ENCODE data around the gene CYP39A1.

CYP39A1 gene, protein sequence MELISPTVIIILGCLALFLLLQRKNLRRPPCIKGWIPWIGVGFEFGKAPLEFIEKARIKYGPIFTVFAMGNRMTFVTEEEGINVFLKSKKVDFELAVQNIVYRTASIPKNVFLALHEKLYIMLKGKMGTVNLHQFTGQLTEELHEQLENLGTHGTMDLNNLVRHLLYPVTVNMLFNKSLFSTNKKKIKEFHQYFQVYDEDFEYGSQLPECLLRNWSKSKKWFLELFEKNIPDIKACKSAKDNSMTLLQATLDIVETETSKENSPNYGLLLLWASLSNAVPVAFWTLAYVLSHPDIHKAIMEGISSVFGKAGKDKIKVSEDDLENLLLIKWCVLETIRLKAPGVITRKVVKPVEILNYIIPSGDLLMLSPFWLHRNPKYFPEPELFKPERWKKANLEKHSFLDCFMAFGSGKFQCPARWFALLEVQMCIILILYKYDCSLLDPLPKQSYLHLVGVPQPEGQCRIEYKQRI

GRCh38 chr6:46652603-46653438 is at the start of gene CYP39A1, which contains the start of gene SLC25A27:
Gene CYP39A1 (minus strand): TSS chr6:46652818. CDS start chr6:46652582, 236 bp downstream.
Gene SLC25A27 (plus strand): TSS chr6:46652975. CDS start chr6:46653193, 218 bp downstream.
- peak; percentile 81 for DNase-seq

GRCh38 chr6:46699970-46700369 is 47.4 kb upstream of the CYP39A1 start:
- no peak for DNase-seq

- no peak for DNase-seq
Observed at GRCh38 chr6:46690911-46691451, 38.4 kb upstream of the CYP39A1 start.

DNA sequence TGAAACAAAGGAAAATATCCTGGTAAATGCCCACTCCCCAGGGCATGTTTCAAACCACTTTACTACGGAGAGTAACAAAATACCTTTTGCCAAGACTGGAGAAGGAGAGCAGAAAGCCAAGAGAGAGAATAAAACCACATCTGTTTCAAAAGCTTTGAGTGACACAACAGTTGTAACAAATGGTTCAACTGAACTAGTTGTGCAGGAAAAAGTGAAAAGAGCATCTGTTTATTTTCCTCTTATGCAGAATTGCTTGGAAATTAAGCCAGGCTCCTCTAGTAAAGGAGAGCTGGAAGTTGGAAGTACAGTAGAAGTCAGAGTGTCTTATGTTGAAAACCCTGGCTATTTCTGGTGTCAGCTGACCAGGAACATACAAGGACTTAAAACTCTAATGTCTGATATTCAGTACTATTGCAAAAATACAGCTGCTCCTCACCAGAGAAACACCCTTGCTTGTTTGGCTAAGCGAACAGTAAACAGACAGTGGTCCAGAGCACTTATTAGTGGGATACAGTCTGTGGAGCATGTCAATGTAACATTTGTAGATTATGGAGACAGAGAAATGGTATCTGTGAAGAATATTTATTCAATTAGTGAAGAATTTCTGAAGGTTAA is 37.6 kb upstream of the CYP39A1 start:
- no peak for DNase-seq

DNA sequence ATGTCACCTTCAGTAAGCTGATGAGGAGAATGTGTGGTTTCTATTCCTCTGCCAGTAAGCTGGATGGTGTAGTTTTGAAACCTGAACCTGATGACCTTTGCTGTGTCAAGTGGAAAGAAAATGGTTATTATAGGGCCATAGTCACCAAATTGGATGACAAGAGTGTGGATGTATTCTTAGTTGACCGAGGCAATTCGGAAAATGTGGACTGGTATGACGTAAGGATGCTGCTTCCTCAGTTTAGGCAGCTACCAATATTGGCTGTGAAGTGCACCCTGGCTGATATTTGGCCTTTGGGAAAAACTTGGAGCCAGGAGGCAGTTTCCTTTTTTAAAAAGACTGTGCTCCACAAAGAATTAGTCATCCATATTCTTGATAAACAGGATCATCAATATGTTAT is 37.0 kb upstream of the CYP39A1 start:
- no peak for DNase-seq

GRCh38 chr6:46688966-46689335 is 36.3 kb upstream of the CYP39A1 start:
- DNase-seq: no peak

GRCh38 chr6:46688117-46688965 is 35.7 kb upstream of the CYP39A1 start:
- no peak for DNase-seq

DNA sequence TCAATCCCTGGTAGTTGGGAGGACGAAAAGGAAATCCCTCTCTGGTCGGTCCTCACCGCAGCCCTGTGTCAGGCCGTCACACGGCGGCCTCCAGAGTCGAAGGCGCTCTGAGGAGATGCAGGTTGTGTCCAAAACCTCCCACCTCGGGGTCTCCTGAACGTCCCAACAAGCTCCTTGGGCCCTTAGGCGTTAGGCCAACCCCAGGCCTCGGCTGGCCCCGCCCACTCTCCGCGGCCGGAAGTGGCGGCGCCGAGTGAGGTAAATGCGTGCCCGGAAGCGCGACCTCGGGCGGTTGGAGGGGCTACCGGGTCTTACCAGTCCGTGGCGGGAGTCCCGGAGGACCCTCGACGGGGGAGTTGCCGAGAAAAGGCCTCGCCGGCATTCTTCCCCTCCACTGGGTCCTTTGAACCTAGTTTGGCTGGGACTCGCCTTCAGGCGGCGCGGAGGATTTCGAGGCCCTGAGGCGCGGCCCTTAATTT is 35.0 kb upstream of the CYP39A1 start, which contains the start of gene TDRD6:
TSS of gene TDRD6 (plus strand) at position 267 of the 479 bp plus-strand sequence. CDS start 244 bp downstream, outside the sequence.
- no peak for DNase-seq

- DNase-seq: peak; percentile 45
Observed at GRCh38 chr6:46684771-46685170, 32.2 kb upstream of the CYP39A1 start.

DNA sequence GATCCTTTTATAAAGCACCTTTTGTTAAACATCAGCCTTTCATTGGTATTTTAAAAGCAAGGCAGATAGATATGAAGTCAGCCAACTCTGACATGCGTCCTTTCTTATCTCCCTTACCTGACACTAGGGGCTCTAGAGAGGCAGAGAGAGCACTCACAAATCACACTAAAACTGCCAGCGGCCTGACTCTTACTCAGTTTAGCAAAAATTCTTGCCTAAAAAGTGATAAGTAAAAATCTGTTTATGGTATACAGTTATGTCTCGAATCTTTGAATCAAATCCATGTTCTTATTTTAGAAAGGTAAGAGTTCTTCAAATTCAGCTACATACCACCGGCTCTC is 24.7 kb upstream of the CYP39A1 start:
- no peak for DNase-seq

DNA sequence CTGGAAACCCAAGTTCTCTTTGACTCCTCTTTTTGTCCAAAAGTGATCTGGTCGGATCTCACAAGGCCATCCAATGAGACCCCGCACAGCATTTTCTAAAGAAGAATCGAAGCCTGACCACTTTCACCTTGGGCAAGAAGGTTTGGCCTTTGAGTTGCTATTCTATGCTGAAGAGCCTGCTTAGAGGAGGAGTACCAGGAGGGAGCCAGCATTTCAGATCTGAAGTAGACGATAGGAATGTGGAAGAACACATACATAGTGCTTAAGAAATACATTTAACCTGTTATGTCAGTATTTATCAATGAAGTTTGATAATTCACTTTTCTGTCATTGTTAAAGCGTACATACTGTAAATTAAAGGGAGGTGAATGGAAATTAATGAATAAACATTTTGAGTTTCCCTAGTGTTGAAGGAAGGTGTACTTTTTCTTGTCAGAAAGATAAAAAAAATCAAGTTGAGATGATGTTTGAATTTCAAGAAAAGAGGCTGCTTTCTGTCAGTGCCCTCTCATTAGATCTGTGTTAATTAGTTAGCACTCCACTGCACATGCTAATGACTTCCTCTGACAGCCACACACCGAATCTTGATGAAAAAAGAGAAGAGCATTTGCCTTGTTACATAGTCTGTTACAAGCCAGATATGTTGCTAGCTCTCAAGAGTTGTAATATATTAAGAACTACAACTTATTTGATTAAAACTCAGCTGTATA is 24.1 kb upstream of the CYP39A1 start:
- DNase-seq: no peak

DNA sequence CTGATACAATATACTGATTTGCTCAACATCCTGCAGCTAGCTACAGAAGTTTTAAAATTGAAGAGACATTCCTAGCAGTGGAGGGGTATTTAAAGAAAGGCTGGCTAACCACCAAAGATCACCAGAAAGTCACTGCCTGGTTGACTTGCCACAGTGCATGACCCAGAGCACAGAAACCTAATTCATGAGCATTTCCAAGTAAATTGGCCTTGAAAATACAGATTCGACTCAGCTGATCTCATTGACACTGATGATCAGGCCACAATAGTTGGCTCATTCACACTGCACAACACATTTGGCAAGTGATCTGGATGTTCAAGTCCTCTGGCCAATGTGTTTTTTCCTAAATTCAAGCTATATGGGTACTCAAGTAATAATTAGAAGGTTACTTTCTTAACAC is 21.8 kb upstream of the CYP39A1 start:
- no peak for DNase-seq

DNA sequence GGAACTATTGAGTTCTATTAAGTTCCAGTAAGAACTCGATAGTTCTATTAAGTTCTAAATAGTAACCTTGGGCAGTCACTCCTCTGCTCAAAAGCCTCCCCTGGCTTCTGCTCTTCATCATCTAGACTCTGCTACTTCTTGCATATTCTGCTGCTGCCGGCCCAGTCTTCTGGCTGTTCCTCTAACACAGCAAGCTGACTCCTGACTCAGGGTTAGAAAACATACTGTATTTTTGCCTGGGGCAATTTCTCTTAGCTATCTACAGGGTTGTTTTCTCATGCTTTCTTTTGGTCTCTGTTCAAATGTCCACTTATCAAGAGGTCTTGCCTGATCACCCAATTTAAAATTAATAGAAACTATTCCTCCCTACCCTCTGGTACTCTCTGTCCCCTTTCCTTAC is 14.8 kb upstream of the CYP39A1 start:
- DNase-seq: no peak

DNA sequence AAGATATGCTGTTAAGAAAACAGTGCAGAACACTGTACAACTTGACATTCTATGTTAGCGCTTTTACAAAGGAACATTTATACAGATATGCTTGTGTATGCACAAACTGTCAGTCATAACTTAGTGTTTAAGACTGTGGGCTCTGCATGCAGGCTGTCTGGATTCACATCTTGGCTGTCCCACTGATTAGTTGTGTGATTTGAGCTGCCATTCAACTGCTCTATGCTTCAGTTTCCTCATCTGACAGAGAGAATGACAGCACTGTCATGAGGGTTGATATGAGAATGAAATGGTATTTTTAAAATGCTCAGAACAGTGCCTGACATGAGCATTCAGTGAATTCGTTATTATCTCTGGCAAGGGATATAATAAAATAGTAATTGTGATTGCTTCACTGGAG is 8.9 kb upstream of the CYP39A1 start:
- DNase-seq: no peak

GRCh38 chr6:46657642-46658041 is 5.0 kb upstream of the CYP39A1 start:
- no peak for DNase-seq

- peak; percentile 30 for DNase-seq
Observed at GRCh38 chr6:46655803-46656202, 3.2 kb upstream of the CYP39A1 start.

GRCh38 chr6:46653439-46654195 is 999 bp upstream of the CYP39A1 start:
- no peak for DNase-seq

- DNase-seq: no peak
Observed at GRCh38 chr6:46652232-46652602, 401 bp downstream of the CYP39A1 start.

- DNase-seq: no peak
Observed at GRCh38 chr6:46651816-46652215, 802 bp downstream of the CYP39A1 start.

GRCh38 chr6:46651006-46651405 is 1.6 kb downstream of the CYP39A1 start:
- DNase-seq: no peak

Measured in hematopoietic multipotent progenitor cell treated with erythropoietin and hydrocortisone succinate and interleukin-3 and kit ligand, for 8 days (in vitro differentiated cells).